ENCODE results near the gene VHLL.

GRCh38 chr1:156298852-156299357 lies at the start of gene VHLL:
- TF ChIP-seq YY1 (IDR thresholded peaks at IDR 0.05; ENCODE audit: insufficient read depth, insufficient read length): no peak
- TF ChIP-seq ZNF274 (IDR thresholded peaks at IDR 0.05; ENCODE audit: low read depth, low read length): no peak
